Activated gamma-delta T cell treated with anti-CD3 and anti-CD28 coated beads, Interleukin-2, amount 50 U/mL, for 16 hours (primary cell): ENCODE results near the gene ZBTB20.

Experiments used
- DNase-seq: peaks from one replicate; pipeline ENCODE4 v3.0.0-alpha.2; 2020; ENCODE audit warnings: low read depth

Gene ZBTB20

GRCh38 chr3:114571363-114571762, 575.7 kb downstream of the ZBTB20 start:
- no peak for DNase-seq

DNA sequence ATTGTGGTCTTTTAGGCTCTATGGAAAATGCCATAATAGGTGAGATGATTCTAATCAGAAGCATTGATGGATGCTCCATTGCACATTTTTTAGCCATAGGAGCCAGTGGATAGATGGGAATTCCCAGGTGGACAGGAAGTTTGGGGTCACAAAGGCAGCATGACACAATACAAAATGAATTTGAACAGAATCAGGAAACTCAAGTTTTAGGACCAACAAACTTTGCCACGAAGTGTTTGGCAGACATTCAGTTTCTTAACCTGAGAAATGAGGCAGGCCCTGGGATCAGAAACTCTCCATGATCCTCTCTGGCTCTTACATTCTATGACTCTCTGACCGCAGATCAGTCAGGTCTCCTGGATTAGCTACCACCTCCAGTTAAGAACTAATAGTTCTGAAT, 577.9 kb downstream of the ZBTB20 start:
- DNase-seq: no peak

DNA sequence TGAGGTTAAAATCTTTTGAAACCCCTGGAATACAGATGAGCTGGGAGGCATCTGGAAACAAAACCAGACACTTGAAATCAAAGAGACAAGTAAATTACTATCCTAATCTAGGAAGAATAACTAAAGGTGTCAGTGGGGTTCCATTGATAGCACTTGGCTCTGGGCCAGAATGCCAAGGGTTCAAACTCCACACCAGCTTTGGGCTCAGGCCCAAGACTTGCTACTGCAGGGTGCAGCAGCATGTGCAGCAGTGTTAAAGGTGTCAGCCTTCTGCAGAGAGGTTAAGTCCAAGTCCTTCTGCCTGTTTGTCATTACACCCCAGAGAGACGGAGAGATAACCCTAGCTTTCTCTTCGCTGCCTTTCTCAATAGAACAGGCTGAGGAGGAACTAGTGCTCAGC, 579.3 kb downstream of the ZBTB20 start:
- no peak for DNase-seq

DNA sequence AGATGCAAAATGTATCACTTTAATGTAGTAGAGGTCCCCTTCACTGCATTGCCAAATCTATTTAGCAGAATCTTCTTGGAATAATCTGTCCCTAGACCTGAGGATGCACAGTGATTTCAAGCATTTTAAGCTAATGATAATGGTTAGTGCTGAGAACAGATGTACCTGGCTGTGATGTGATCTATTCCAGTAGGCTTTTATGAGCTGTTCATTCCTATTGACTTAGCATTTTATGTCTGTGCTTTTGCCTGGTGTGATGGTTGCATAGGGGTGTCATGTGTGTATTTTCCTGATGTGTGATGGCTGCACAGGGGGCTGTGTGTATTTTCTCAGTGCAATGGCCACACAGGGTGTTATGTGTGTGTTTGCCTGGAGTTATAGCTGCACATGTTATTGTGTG, 580.3 kb downstream of the ZBTB20 start:
- no peak for DNase-seq

- no peak for DNase-seq
Measured at GRCh38 chr3:114566162-114566755, 580.8 kb downstream of the ZBTB20 start.

GRCh38 chr3:114565216-114565615, 581.9 kb downstream of the ZBTB20 start:
- DNase-seq: no peak

DNA sequence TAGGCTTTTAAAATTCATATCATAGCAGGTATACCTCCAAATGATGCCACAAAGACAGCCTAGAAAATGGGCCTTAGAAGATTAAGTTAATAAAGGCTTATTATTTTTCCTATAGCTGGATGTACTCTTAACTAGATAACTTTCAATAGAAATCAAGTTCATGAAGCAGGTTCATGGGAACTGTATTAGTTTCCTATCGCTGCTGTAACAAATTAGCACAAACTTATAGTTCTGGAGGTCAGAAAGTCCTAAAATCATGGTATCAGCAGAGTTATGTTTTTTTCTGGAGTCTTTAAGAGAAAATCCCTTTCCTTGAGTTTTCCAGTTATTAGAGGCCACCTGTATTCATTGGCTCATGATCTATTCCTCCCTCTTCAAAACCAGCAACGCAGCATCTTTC, 583.4 kb downstream of the ZBTB20 start:
- DNase-seq: no peak

- DNase-seq: no peak
Measured at GRCh38 chr3:114562557-114562956, 584.5 kb downstream of the ZBTB20 start.

- no peak for DNase-seq
Measured at GRCh38 chr3:114558271-114558670, 588.8 kb downstream of the ZBTB20 start.

GRCh38 chr3:114557791-114558190, 589.3 kb downstream of the ZBTB20 start:
- DNase-seq: no peak

DNA sequence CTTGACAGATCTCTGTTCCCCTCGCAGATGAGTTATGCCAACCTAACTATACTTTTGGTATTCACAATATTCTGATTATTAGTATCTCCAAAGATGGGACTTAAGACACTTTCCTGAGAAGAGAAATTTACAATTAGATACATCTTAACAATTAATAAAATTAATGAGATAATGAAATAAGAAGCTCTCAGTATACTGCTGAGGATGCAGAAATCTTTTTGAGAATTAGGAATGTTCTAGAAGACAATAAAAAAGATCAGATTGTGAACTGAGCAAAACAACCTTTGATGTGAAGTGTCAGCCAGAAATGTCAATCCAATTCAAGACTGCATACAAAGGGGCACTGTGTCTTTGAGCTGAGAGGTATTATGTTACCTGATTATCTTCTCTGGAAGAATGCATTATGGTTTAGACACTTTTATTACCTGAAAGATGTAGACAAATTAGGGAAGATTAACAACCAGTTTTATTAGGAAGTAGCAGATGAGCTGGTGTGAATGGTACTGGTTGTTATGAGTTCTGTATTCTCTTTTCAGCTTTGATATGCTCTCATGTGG, 590.4 kb downstream of the ZBTB20 start:
- DNase-seq: no peak

DNA sequence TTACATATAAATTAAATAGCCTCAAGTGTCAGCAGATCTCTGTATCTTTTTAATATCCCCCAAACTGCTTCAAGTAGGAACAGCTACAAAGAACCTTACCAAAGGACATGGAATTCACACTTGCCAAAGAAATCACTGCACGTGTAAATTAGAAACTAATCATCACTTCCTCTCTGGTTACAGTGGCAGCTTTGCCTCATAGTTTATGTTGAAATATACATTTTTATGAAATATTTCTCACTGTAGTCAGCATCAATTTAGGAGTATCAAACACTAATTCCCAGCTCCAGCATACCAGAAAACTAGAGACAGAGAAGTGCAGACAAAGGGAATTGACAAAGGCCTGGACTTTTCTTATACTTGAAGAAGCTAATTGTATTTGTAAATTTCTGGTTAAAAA, 592.4 kb downstream of the ZBTB20 start:
- DNase-seq: no peak

DNA sequence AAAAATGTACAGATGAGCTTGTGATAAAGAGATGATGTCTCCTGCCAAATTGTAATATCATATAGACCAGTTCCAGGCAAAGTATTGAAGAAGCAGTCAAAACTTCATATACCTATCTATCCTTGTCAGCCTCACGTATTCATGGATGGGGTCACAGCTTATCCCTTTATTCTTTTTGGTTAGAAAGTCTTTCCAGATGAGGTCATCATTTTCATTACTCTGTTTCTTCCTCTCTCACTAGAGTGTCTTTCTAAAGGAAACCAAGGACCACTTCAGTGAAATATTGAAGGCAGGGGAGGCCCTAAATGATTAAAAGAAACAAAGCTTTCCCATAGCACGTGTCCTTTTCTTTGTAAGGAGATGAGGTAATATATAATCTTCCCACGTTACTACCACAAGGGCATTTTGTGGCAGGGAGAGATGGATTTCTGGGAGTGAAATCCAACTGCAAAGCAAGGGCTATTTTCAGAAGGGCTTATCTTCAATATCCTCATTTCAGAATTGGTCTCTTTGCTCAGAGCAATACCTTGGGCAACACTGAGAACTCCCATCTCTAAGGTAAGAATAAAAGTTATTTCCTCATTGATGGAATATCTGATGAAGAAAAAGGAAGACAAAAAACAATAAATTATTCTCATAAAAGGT, 593.0 kb downstream of the ZBTB20 start:
- DNase-seq: no peak

DNA sequence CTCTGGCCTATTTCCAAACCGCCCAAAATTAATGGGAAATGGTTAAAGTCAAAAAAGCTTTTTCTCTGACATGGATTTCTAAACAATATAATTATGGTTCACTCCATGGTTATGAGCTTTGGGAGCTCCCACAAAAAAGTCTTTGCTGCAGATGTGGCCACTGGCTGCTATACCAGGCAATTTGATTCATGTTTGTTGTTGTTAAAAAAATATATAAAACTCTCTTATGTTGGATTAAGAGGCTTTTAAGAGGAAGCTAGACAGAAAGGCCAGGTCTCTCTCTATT, 594.6 kb downstream of the ZBTB20 start:
- no peak for DNase-seq

- no peak for DNase-seq
Measured at GRCh38 chr3:114551770-114552526, 595.1 kb downstream of the ZBTB20 start.

- DNase-seq: no peak
Measured at GRCh38 chr3:114550165-114550564, 596.9 kb downstream of the ZBTB20 start.

DNA sequence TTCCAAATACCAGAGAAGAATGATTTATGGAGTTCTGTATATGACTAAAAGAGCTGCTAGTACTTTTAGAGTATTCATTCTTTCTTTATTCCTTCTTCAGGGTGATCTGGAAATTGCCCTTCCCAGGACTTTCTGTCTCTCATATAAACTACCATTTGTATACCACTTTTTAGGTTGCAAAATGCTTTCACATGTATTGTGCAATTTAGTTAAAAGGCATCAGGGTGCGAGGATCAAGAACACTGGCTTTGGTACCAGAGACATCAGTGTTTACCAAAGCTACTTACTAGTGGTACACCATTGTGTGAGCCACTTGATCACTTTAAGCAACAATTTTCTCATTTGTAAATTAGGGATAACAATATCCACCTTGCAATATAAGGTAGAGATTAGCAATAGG, 601.9 kb downstream of the ZBTB20 start:
- DNase-seq: no peak

GRCh38 chr3:114542359-114542758, 604.7 kb downstream of the ZBTB20 start:
- DNase-seq: no peak

GRCh38 chr3:114539525-114539924, 607.6 kb downstream of the ZBTB20 start:
- DNase-seq: no peak

- DNase-seq: no peak
Measured at GRCh38 chr3:114538211-114538610, 608.9 kb downstream of the ZBTB20 start.

DNA sequence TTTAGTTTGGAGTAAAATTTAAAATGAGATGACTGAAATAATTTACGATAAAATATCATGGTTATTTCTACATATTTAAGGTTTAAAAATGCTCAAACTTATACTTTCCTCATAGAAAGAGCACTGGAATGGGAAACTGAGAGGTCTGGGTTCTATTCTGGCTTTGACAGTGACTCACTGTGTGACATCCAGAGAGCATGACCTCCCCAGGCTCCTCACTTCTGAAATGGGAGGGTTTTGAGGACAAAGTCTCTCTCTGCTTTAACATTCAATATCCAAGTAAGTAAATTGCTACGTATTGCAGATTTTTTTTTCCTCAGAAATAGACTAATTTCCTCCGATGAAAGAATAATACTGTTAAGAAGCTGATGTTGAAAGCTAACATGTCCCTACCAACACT, 618.6 kb downstream of the ZBTB20 start:
- no peak for DNase-seq

DNA sequence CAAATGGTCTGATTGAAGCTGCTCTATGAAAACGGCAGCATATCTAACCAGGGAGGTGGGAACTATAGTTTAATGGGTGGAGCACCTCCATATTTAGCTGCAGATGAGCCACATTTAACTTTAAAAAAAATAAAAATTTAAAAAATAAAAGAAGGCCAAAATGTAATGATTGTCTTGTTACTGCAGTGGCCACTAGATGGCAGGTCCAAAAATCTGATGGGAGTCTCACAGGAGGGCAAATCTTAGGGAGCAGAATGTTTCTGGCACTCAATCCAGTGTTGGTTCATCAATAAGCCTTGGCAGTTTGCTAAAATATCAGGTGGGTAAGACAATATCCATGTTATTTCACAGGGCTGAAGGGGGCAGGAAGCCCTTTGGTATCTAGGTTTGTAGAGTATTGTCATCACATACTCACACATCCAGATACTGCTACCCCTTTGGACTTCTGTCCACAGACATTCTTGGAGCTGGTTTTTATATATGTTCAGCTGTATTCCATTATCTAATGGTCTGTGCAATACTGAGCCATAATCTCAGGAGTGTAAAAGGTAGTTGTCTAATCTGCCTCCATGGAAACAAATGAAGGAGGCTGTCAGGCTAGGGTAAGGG, 619.9 kb downstream of the ZBTB20 start:
- DNase-seq: no peak

DNA sequence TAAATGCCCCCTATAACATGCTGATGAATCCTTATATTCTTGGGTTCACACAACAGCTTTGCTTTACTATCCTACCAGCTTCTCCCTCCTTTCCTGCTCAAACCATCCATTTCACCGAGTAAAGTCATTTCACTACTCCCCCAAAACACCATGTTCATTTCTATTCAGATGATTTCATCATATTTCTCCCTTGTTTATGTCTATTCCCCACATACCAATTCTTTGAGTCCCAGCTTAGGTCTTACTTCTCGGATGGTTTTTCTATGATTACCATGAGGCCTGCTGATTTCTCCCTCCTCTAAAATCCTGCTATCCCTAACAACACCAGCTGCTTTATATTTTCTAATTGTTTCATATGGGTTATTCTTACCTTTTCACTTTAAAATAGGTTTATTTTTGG, 621.8 kb downstream of the ZBTB20 start:
- DNase-seq: no peak
